ENCODE results near the gene AKR1C4.

Gene AKR1C4

DNA sequence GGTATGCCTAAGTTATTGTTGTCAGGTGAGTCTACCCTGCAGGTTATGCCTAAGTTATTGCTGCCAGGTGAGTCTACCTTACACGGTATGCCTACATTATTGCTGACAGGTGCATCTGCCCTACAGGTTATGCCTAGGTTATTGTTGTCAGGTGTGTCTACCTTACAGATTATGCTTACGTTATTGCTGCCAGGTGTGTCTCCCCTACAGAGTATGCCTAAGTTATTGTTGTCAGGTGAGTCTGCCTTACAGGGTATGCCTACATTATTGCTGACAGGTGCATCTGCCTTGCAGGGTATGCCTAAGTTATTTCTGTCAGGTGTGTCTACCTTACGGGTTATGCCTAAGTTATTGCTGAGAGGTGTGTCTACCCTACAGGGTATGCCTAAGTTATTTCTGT is 64.2 kb downstream of the AKR1C4 start:
- Histone ChIP-seq H3K9me3 (peaks cover 32% of the 10 kb centered on the region), H3K27me3 (no peaks in the 10 kb centered on the region), H4K20me1 (no peaks in the 10 kb centered on the region), H3K4me1 (no peaks in the 10 kb centered on the region), H3K4me3 (no peak overlapping the region), H3K27ac (no peak overlapping the region), H3K36me3 (no peaks in the 10 kb centered on the region), H3K9ac (no peak overlapping the region), H3K4me2 (no peak overlapping the region)
- no peak for TF ChIP-seq Cebpa-rat (IDR thresholded peaks at IDR 0.05)

DNA sequence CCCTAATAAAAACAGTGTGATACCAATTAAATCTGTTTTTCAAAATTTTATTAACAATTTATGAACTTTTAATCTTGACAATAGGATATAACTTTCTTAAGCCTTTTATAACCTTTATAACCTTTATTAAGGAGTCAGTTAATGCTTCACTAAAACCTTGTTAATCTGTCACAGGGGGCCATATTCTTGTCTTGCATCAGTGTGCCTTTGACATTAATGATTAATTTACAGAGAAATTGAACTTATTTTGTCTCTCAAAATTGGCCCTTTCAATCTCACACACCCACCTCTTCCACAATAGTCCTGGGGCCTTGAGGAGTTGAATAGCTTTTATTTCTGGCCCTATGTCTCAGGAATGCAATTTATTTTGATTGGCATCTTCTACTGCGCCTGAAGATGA is 68.5 kb downstream of the AKR1C4 start:
- Histone ChIP-seq H3K27me3 (no peaks in the 10 kb centered on the region), H3K4me1 (no peaks in the 10 kb centered on the region), H3K9me3 (peaks cover 46% of the 10 kb centered on the region), H3K27ac (no peak overlapping the region), H4K20me1 (no peaks in the 10 kb centered on the region), H3K36me3 (no peaks in the 10 kb centered on the region), H3K4me2 (no peak overlapping the region), H3K9ac (no peak overlapping the region), H3K4me3 (no peak overlapping the region)
- TF ChIP-seq Cebpa-rat (IDR thresholded peaks at IDR 0.05): no peak

DNA sequence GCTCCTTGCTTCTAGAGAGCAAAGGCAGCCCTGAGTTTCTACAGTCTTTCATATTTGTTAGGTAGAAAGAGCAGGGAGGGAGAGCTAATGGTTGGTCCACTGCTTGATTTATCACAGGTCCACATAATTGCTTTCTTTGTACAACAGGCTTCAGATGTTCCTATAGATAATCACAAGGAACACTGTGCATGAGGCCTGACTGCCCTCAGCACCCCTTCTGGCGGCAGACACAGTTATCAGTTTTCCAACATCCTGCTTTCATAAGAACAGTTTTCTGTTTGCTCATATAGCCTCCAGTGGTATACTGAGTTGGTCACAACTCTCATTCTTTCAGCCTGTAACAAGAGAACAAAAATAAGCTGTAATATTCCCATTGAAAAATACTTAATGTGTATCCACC is 69.7 kb downstream of the AKR1C4 start:
- no peaks in the 10 kb centered on the region for H3K27me3 ChIP-seq
- no peak overlapping the region for H3K9ac ChIP-seq
- H3K36me3 ChIP-seq: no peaks in the 10 kb centered on the region
- H4K20me1 ChIP-seq: no peaks in the 10 kb centered on the region
- no peak overlapping the region for H3K27ac ChIP-seq
- H3K4me1 ChIP-seq: no peaks in the 10 kb centered on the region
- peaks cover 46% of the 10 kb centered on the region for H3K9me3 ChIP-seq
- no peak overlapping the region for H3K4me3 ChIP-seq
- no peak overlapping the region for H3K4me2 ChIP-seq
- TF ChIP-seq Cebpa-rat (IDR thresholded peaks at IDR 0.05): no peak

DNA sequence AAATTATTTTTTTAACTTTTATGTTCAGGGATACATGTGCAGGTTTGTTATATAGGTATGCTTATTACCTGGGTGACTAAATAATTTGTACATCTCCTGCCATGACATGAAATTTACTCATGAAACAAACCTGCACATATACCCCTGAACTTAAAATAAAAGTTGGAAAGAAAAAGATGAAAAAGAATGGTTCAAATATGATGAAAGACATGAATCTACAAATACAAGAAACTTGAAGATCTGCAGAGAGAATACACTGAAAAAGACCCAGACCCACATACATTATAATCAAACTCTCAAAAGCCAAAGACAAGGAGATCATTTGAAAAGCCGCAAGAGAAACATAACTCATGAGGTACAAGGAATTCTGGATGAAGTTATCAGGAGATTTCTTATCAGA is 70.2 kb downstream of the AKR1C4 start:
- TF ChIP-seq Cebpa-rat (IDR thresholded peaks at IDR 0.05): no peak
- H3K27ac ChIP-seq: no peak overlapping the region
- H3K9me3 ChIP-seq: peaks cover 46% of the 10 kb centered on the region
- H3K4me3 ChIP-seq: no peak overlapping the region
- H4K20me1 ChIP-seq: no peaks in the 10 kb centered on the region
- no peak overlapping the region for H3K9ac ChIP-seq
- no peaks in the 10 kb centered on the region for H3K36me3 ChIP-seq
- H3K4me2 ChIP-seq: no peak overlapping the region
- no peaks in the 10 kb centered on the region for H3K4me1 ChIP-seq
- H3K27me3 ChIP-seq: no peaks in the 10 kb centered on the region

DNA sequence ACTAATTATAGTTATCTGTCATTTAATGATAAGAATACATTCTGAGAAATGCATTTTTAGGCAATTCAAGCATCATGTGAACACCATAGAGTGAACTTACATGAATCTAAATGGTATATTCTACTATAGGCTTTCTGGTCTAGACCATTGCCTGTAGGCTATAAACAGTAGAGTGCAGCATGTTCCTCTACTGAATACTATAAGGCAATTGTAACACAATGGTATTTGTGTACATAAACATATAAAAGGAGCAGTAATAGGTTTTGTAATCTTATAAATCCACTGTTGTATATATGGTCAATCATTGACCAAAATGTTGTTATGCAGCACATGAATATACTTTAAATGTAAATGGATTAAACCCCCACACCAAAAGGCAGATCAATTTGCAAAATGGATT is 71.6 kb downstream of the AKR1C4 start:
- H3K4me2 ChIP-seq: no peak overlapping the region
- no peaks in the 10 kb centered on the region for H4K20me1 ChIP-seq
- peaks cover 37% of the 10 kb centered on the region for H3K9me3 ChIP-seq
- no peaks in the 10 kb centered on the region for H3K36me3 ChIP-seq
- H3K4me3 ChIP-seq: no peak overlapping the region
- no peak for TF ChIP-seq Cebpa-rat (IDR thresholded peaks at IDR 0.05)
- no peak overlapping the region for H3K9ac ChIP-seq
- no peaks in the 10 kb centered on the region for H3K27me3 ChIP-seq
- H3K27ac ChIP-seq: no peak overlapping the region
- H3K4me1 ChIP-seq: no peaks in the 10 kb centered on the region

Data from BLaER1 (cell line).